Lung (tissue), 12 donors: ENCODE measurements around the gene KCNMA1. TPM values are rescaled to one million over a fixed set of nuclear protein-coding genes. Genes with fewer than 3 reads are reported as not detected.

Experiments used
- ATAC-seq: fragments of 200-7000 bp; cut with Tn5 transposase; one replicate; pipeline ENCODE4 v1.9.1; 2020; ENCODE audit warnings: moderate number of reproducible peaks; ENCODE audit not compliant: insufficient read depth, low FRiP score
- DNase-seq, 3 donors: peaks; one replicate each; pipeline ENCODE4 v3.0.0-alpha.2; 2013 to 2017
- H3K27ac ChIP-seq, 2 donors: one replicate each; pipeline ENCODE4 v1.5.1; 2013; ENCODE audit warnings: mild to moderate bottlenecking in 2 of 2, moderate library complexity in 2 of 2, control low read depth in 1 of 2, inconsistent platforms in 1 of 2, low read depth in 1 of 2, low read length in 1 of 2
- H3K27me3 ChIP-seq, 3 donors: one replicate each; pipeline ENCODE4 v1.5.1; 2013; ENCODE audit warnings: low read length in 2 of 3; ENCODE audit not compliant: control insufficient read depth in 3 of 3, insufficient read depth in 3 of 3
- H3K36me3 ChIP-seq, 4 donors: one replicate each; pipeline ENCODE4 v1.5.1; 2013; ENCODE audit warnings: low read length in 4 of 4, mild to moderate bottlenecking in 1 of 4, moderate library complexity in 1 of 4; ENCODE audit not compliant: control insufficient read depth in 4 of 4, insufficient read depth in 4 of 4
- H3K4me1 ChIP-seq, 5 donors: one replicate each; pipeline ENCODE4 v1.5.1; 2013; ENCODE audit warnings: low read length in 5 of 5, mild to moderate bottlenecking in 2 of 5, moderate library complexity in 1 of 5; ENCODE audit not compliant: control insufficient read depth in 5 of 5, insufficient read depth in 5 of 5
- H3K4me3 ChIP-seq: one replicate; pipeline ENCODE4 v1.5.1; 2013; ENCODE audit warnings: mild to moderate bottlenecking, control low read depth, moderate library complexity
- H3K9ac ChIP-seq, 2 donors: one replicate each; pipeline ENCODE4 v1.5.1; 2013; ENCODE audit warnings: low read length in 2 of 2, control low read depth in 1 of 2; ENCODE audit not compliant: insufficient read depth in 1 of 2
- H3K9me3 ChIP-seq, 4 donors: one replicate each; pipeline ENCODE4 v1.5.1; 2013; ENCODE audit warnings: low read length in 3 of 4, mild to moderate bottlenecking in 1 of 4, moderate library complexity in 1 of 4; ENCODE audit not compliant: control insufficient read depth in 4 of 4, insufficient read depth in 3 of 4
- CTCF ChIP-seq: IDR thresholded peaks from 2 replicates; pipeline ENCODE4 v1.5.1; 2012; ENCODE audit warnings: mild to moderate bottlenecking; ENCODE audit errors: control extremely low read depth, extremely low read depth
- WGBS, 2 donors: extraction: QIAGEN DNeasy Blood & Tissue Kit; methylation state at CpG; one replicate each; pipeline ENCODE4 v1.1.7; 2013; 5-methylcytosine and 5-hydroxymethylcytosine counted together
- polyA plus RNA-seq, 2 donors: library from polyadenylated mRNA; stranded (reverse); fragments of 200-250 nt; gene quantifications; one replicate each; pipeline ENCODE4 v1.2.1, GENCODE V29; 2013
- total RNA-seq, 2 donors: library from RNA; depleted of rRNA in 1 of 2; stranded (reverse); fragments of >200 nt in 1 of 2; gene quantifications; one replicate each; pipeline ENCODE4 v1.2.1, GENCODE V29; 2014 to 2021
- donor health status: control.
- donor health status: control.
- donor health status: Bipolar disorder and iron deficiency.
- donor health status: healthy.
- donor health status: DM: yes; HTN: yes; CAD: no.

KCNMA1 gene
- total and polyA plus RNA-seq, 4 donors, result 3.8 to 13.0 (median 5.5) TPM

GRCh38 chr10:77431980-77432797, 205.4 kb downstream of the KCNMA1 start:
- Histone ChIP-seq H3K9me3 (no peaks in the 10 kb centered on the region), H3K27me3 (peaks cover 0 to 6% (median 0%) of the 10 kb centered on the region in 3 donors), H3K4me1 (peaks cover 0 to 8% (median 0%) of the 10 kb centered on the region in 5 donors), H3K36me3 (no peaks in the 10 kb centered on the region), H3K27ac (no peak overlapping the region), H3K4me3 (no peak overlapping the region), H3K9ac (no peak overlapping the region)
- ATAC-seq, result no peak
- no peak for TF ChIP-seq CTCF
- no peak for DNase-seq
- WGBS, 2 donors, result 78 to 88% methylated on average over 4 of the region's 4 CpGs

GRCh38 chr10:77431209-77431611, 206.4 kb downstream of the KCNMA1 start:
- Histone ChIP-seq H3K4me1 (peaks cover 0 to 8% (median 0%) of the 10 kb centered on the region in 5 donors), H3K9ac (no peak overlapping the region), H3K36me3 (no peaks in the 10 kb centered on the region), H3K27me3 (peaks cover 0 to 6% (median 0%) of the 10 kb centered on the region in 3 donors), H3K9me3 (no peaks in the 10 kb centered on the region), H3K27ac (no peak overlapping the region), H3K4me3 (no peak overlapping the region)
- no peak for TF ChIP-seq CTCF
- DNase-seq (peak in 1 of 3 donors; percentile 11), ATAC-seq (peak; percentile 16)

DNA sequence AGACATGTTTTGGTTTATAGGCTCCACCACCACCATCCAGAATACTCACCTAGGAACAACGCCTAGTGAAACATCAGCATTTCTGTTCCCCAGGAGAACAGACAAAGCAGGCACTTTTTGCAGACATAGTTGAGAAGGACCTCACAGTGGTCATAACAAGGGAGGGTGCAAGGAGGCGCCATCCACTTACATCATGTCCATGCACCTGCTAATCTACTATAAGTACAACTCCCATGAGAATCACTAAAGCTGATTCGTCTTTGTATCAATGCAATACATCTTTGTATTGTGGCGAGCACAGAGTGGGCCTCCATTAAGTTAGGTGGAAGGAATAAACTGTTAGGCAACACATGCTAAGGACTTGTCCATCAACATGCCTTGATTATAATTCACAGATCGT, 207.1 kb downstream of the KCNMA1 start:
- H3K4me1 ChIP-seq, result peaks cover 0 to 8% (median 0%) of the 10 kb centered on the region in 5 donors
- no peak overlapping the region for H3K9ac ChIP-seq
- no peak overlapping the region for H3K27ac ChIP-seq
- DNase-seq, result no peak
- no peaks in the 10 kb centered on the region for H3K36me3 ChIP-seq
- WGBS, 2 donors, result 89 to 93% methylated on average over 5 of the region's 5 CpGs
- peaks cover 0 to 6% (median 0%) of the 10 kb centered on the region in 3 donors for H3K27me3 ChIP-seq
- H3K4me3 ChIP-seq, result no peak overlapping the region
- no peaks in the 10 kb centered on the region for H3K9me3 ChIP-seq
- no peak for ATAC-seq
- no peak for TF ChIP-seq CTCF
